Measurements from ENCODE around the gene MAML3.

- TF ChIP-seq EP300 (IDR thresholded peaks at IDR 0.05; ENCODE audit: borderline replicate concordance), result no peak
- TF ChIP-seq REST (IDR thresholded peaks at IDR 0.05; ENCODE audit: low read depth), result no peak
- TF ChIP-seq MAX (IDR thresholded peaks at IDR 0.05), result no peak
- no peak for TF ChIP-seq CEBPB (IDR thresholded peaks at IDR 0.05)
- no peak for TF ChIP-seq YY1 (IDR thresholded peaks at IDR 0.05; ENCODE audit: low read depth)
- TF ChIP-seq RAD21 (IDR thresholded peaks at IDR 0.05; ENCODE audit: low read depth), result no peak
- TF ChIP-seq TEAD4 (IDR thresholded peaks at IDR 0.05), result no peak
- TF ChIP-seq CREB1 (IDR thresholded peaks at IDR 0.05; ENCODE audit: low read depth), result no peak
- TF ChIP-seq FOXM1 (IDR thresholded peaks at IDR 0.05; ENCODE audit: borderline replicate concordance, low read depth), result no peak
- no peak for TF ChIP-seq TAF1 (IDR thresholded peaks at IDR 0.05; ENCODE audit: low read depth)
- TF ChIP-seq EGR1 (IDR thresholded peaks at IDR 0.05), result no peak
- no peak for TF ChIP-seq USF1 (IDR thresholded peaks at IDR 0.05)
These were observed 306.0 kb downstream of the MAML3 start for GRCh38 chr4:139848028-139848427.

All from Ishikawa (cell line).